HL-60/S4 (cell line): ENCODE measurements around the gene CCDC80.

Experiments
- in situ Hi-C: fragments of 300-500 bp; cut with MboI; formaldehyde crosslinking; loops from 2 replicates; pipeline ENCODE4 v1.14.3; 2022; ENCODE audit warnings: low sequenced_read_pairs

Gene CCDC80

GRCh38 chr3:112656043-112656442 is 15.1 kb upstream of the CCDC80 start:
- in situ Hi-C loops, result no loop called here

- in situ Hi-C loops, result no loop called here
These were observed 14.0 kb upstream of the CCDC80 start for GRCh38 chr3:112654979-112655378.

GRCh38 chr3:112654492-112654891 is 13.5 kb upstream of the CCDC80 start:
- in situ Hi-C loops, result no loop called here

GRCh38 chr3:112653881-112654300 is 12.9 kb upstream of the CCDC80 start:
- in situ Hi-C loops, result no loop called here

- in situ Hi-C loops, result no loop called here
These were observed 12.4 kb upstream of the CCDC80 start for GRCh38 chr3:112653209-112653871.

- in situ Hi-C loops, result no loop called here
These were observed 10.6 kb upstream of the CCDC80 start for GRCh38 chr3:112651516-112651915.

- in situ Hi-C loops, result no loop called here
These were observed 10.1 kb upstream of the CCDC80 start for GRCh38 chr3:112651071-112651470.

GRCh38 chr3:112650482-112650881 is 9.5 kb upstream of the CCDC80 start:
- in situ Hi-C loops, result no loop called here

GRCh38 chr3:112649478-112649735 is 8.5 kb upstream of the CCDC80 start:
- in situ Hi-C loops, result loop anchor here (10.0 kb wide), 1 partner anchor 635 kb away; no protein-coding TSS in a partner anchor

- in situ Hi-C loops, result loop anchor here (10.0 kb wide), 1 partner anchor 638 kb away; no protein-coding TSS in a partner anchor
These were observed 6.2 kb upstream of the CCDC80 start for GRCh38 chr3:112647122-112647521.

- in situ Hi-C loops, result loop anchor here (10.0 kb wide), 1 partner anchor 638 kb away; no protein-coding TSS in a partner anchor
These were observed 5.7 kb upstream of the CCDC80 start for GRCh38 chr3:112646623-112647022.

GRCh38 chr3:112644453-112644852 is 3.5 kb upstream of the CCDC80 start:
- in situ Hi-C loops, result loop anchor here (10.0 kb wide), 1 partner anchor 640 kb away; no protein-coding TSS in a partner anchor

GRCh38 chr3:112643621-112644240 is 2.8 kb upstream of the CCDC80 start:
- in situ Hi-C loops, result loop anchor here (10.0 kb wide), 1 partner anchor 641 kb away; no protein-coding TSS in a partner anchor

GRCh38 chr3:112642912-112643506 is 2.1 kb upstream of the CCDC80 start:
- in situ Hi-C loops, result loop anchor here (10.0 kb wide), 1 partner anchor 642 kb away; no protein-coding TSS in a partner anchor

GRCh38 chr3:112640276-112640929 is 540 bp downstream of the CCDC80 start:
- in situ Hi-C loops, result loop anchor here (10.0 kb wide), 1 partner anchor 644 kb away; no protein-coding TSS in a partner anchor

GRCh38 chr3:112639455-112640225 is 1.3 kb downstream of the CCDC80 start:
- in situ Hi-C loops, result loop anchor here (10.0 kb wide), 1 partner anchor 645 kb away; no protein-coding TSS in a partner anchor

- in situ Hi-C loops, result no loop called here
These were observed 2.5 kb downstream of the CCDC80 start for GRCh38 chr3:112638327-112639020.

GRCh38 chr3:112637700-112638099 is 3.2 kb downstream of the CCDC80 start:
- in situ Hi-C loops, result no loop called here

GRCh38 chr3:112635674-112636073 is 5.3 kb downstream of the CCDC80 start:
- in situ Hi-C loops, result no loop called here
